NCI-H446 (cell line): ENCODE results near the gene SDR39U1.

ENCODE experiments used
- DNase-seq, 2 experiments: peaks; one replicate each; lab custom pipeline; 2025; lab: John Stamatoyannopoulos, UW

The SDR39U1 gene

DNA sequence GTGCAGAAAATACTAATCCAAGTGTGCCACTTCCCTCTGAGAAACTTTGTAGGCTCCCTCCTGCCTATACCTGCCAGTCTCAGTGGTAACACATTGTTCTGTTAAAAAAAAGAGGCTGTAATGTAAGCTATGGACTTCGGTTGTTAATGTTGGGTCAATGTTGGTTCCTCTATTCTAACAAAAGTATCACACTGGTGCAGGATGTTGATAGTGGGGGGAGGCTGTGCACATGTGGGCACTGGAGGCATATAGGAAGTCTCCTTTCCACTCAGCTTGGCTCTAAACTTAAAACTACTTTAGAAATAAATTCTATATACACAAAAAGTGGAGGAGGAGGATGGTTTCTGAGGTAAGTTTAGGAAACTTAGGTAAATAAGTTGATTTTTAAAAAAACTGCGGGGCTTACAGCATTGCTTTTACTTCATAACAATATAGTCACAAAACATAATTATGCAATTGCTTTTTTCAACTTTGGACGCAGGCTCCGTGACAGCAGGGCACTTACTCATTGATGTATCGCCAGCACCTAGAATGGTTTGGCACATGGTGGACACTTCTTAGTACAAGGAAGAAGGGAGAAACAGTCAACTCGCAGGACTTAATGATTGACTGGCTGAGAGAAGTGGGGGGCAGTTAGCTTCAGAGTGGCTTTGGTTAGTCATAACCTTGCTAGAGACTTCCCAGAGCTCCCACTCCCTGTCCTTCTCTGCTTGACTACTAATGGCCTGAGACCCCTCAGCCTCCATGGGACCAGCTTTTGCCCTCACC, 51.7 kb downstream of the SDR39U1 start:
- DNase-seq = peak in 1 of 2 experiments; percentile 20
